ENCODE data around the gene C17orf67.

C17orf67 gene

GRCh38 chr17:56810891-56811775, 22.6 kb downstream of the C17orf67 start:
- no peaks in the 10 kb centered on the region for H3K36me3 ChIP-seq (ENCODE audit: insufficient read depth, low read length)
- peaks cover 20% of the 10 kb centered on the region for H3K27me3 ChIP-seq (ENCODE audit: insufficient read depth, low read length)
- H3K4me1 ChIP-seq (ENCODE audit: insufficient read depth, low read length): peaks cover 4% of the 10 kb centered on the region
- no peak overlapping the region for H3K4me3 ChIP-seq (ENCODE audit: low read length)
- no peak overlapping the region for H2AFZ ChIP-seq (ENCODE audit: low read depth, low read length)
- H3K9me3 ChIP-seq (ENCODE audit: low read length): no peaks in the 10 kb centered on the region

- peaks cover 15% of the 10 kb centered on the region for H3K27me3 ChIP-seq (ENCODE audit: insufficient read depth, low read length)
- peaks cover 4% of the 10 kb centered on the region for H3K4me1 ChIP-seq (ENCODE audit: insufficient read depth, low read length)
Observed at GRCh38 chr17:56810343-56810742, 23.4 kb downstream of the C17orf67 start.

GRCh38 chr17:56809820-56810179, 23.9 kb downstream of the C17orf67 start:
- Histone ChIP-seq H2AFZ (ENCODE audit: low read depth, low read length) (no peak overlapping the region), H3K9me3 (ENCODE audit: low read length) (no peaks in the 10 kb centered on the region), H3K36me3 (ENCODE audit: insufficient read depth, low read length) (no peaks in the 10 kb centered on the region), H3K27me3 (ENCODE audit: insufficient read depth, low read length) (peaks cover 15% of the 10 kb centered on the region), H3K4me3 (ENCODE audit: low read length) (no peak overlapping the region), H3K4me1 (ENCODE audit: insufficient read depth, low read length) (peaks cover 4% of the 10 kb centered on the region)

More at GRCh38 chr17:56810343-56810742, 23.4 kb downstream of the C17orf67 start:
- H3K9me3 ChIP-seq (ENCODE audit: low read length): no peaks in the 10 kb centered on the region
- no peak overlapping the region for H3K4me3 ChIP-seq (ENCODE audit: low read length)
- no peaks in the 10 kb centered on the region for H3K36me3 ChIP-seq (ENCODE audit: insufficient read depth, low read length)
- no peak overlapping the region for H2AFZ ChIP-seq (ENCODE audit: low read depth, low read length)

GRCh38 chr17:56809106-56809819, 24.5 kb downstream of the C17orf67 start:
- H3K4me3 ChIP-seq (ENCODE audit: low read length): no peak overlapping the region
- peaks cover 4% of the 10 kb centered on the region for H3K4me1 ChIP-seq (ENCODE audit: insufficient read depth, low read length)
- H3K36me3 ChIP-seq (ENCODE audit: insufficient read depth, low read length): no peaks in the 10 kb centered on the region
- no peaks in the 10 kb centered on the region for H3K9me3 ChIP-seq (ENCODE audit: low read length)
- no peak overlapping the region for H2AFZ ChIP-seq (ENCODE audit: low read depth, low read length)
- H3K27me3 ChIP-seq (ENCODE audit: insufficient read depth, low read length): peaks cover 11% of the 10 kb centered on the region

- Histone ChIP-seq H2AFZ (ENCODE audit: low read depth, low read length) (no peak overlapping the region), H3K36me3 (ENCODE audit: insufficient read depth, low read length) (no peaks in the 10 kb centered on the region), H3K4me1 (ENCODE audit: insufficient read depth, low read length) (peaks cover 4% of the 10 kb centered on the region), H3K4me3 (ENCODE audit: low read length) (no peak overlapping the region), H3K9me3 (ENCODE audit: low read length) (no peaks in the 10 kb centered on the region), H3K27me3 (ENCODE audit: insufficient read depth, low read length) (peaks cover 7% of the 10 kb centered on the region)
Observed at GRCh38 chr17:56808503-56808902, 25.2 kb downstream of the C17orf67 start.

GRCh38 chr17:56807723-56808122, 26.0 kb downstream of the C17orf67 start:
- Histone ChIP-seq H3K4me3 (ENCODE audit: low read length) (no peak overlapping the region), H3K4me1 (ENCODE audit: insufficient read depth, low read length) (peaks cover 4% of the 10 kb centered on the region), H2AFZ (ENCODE audit: low read depth, low read length) (no peak overlapping the region), H3K9me3 (ENCODE audit: low read length) (no peaks in the 10 kb centered on the region), H3K27me3 (ENCODE audit: insufficient read depth, low read length) (peaks cover 2% of the 10 kb centered on the region), H3K36me3 (ENCODE audit: insufficient read depth, low read length) (no peaks in the 10 kb centered on the region)

- Histone ChIP-seq H3K27me3 (ENCODE audit: insufficient read depth, low read length) (no peaks in the 10 kb centered on the region), H2AFZ (ENCODE audit: low read depth, low read length) (no peak overlapping the region), H3K36me3 (ENCODE audit: insufficient read depth, low read length) (no peaks in the 10 kb centered on the region), H3K4me1 (ENCODE audit: insufficient read depth, low read length) (peaks cover 4% of the 10 kb centered on the region), H3K9me3 (ENCODE audit: low read length) (no peaks in the 10 kb centered on the region), H3K4me3 (ENCODE audit: low read length) (no peak overlapping the region)
Observed at GRCh38 chr17:56806949-56807348, 26.8 kb downstream of the C17orf67 start.

- Histone ChIP-seq H3K36me3 (ENCODE audit: insufficient read depth, low read length) (no peaks in the 10 kb centered on the region), H3K4me1 (ENCODE audit: insufficient read depth, low read length) (peaks cover 4% of the 10 kb centered on the region), H3K27me3 (ENCODE audit: insufficient read depth, low read length) (no peaks in the 10 kb centered on the region), H2AFZ (ENCODE audit: low read depth, low read length) (no peak overlapping the region), H3K9me3 (ENCODE audit: low read length) (no peaks in the 10 kb centered on the region), H3K4me3 (ENCODE audit: low read length) (no peak overlapping the region)
Observed at GRCh38 chr17:56804454-56804853, 29.3 kb downstream of the C17orf67 start.

- H3K4me1 ChIP-seq (ENCODE audit: insufficient read depth, low read length): peaks cover 4% of the 10 kb centered on the region
- no peak overlapping the region for H2AFZ ChIP-seq (ENCODE audit: low read depth, low read length)
- H3K27me3 ChIP-seq (ENCODE audit: insufficient read depth, low read length): no peaks in the 10 kb centered on the region
- no peak overlapping the region for H3K4me3 ChIP-seq (ENCODE audit: low read length)
- H3K36me3 ChIP-seq (ENCODE audit: insufficient read depth, low read length): no peaks in the 10 kb centered on the region
- H3K9me3 ChIP-seq (ENCODE audit: low read length): no peaks in the 10 kb centered on the region
Observed at GRCh38 chr17:56803071-56803470, 30.6 kb downstream of the C17orf67 start.

GRCh38 chr17:56801459-56802178, 32.1 kb downstream of the C17orf67 start:
- H3K9me3 ChIP-seq (ENCODE audit: low read length): no peaks in the 10 kb centered on the region
- H3K4me1 ChIP-seq (ENCODE audit: insufficient read depth, low read length): no peaks in the 10 kb centered on the region
- H3K36me3 ChIP-seq (ENCODE audit: insufficient read depth, low read length): no peaks in the 10 kb centered on the region
- H3K27me3 ChIP-seq (ENCODE audit: insufficient read depth, low read length): no peaks in the 10 kb centered on the region
- H3K4me3 ChIP-seq (ENCODE audit: low read length): no peak overlapping the region
- H2AFZ ChIP-seq (ENCODE audit: low read depth, low read length): no peak overlapping the region

GRCh38 chr17:56798916-56799315, 34.8 kb downstream of the C17orf67 start:
- Histone ChIP-seq H3K27me3 (ENCODE audit: insufficient read depth, low read length) (no peaks in the 10 kb centered on the region), H2AFZ (ENCODE audit: low read depth, low read length) (no peak overlapping the region), H3K4me3 (ENCODE audit: low read length) (no peak overlapping the region), H3K4me1 (ENCODE audit: insufficient read depth, low read length) (no peaks in the 10 kb centered on the region), H3K9me3 (ENCODE audit: low read length) (no peaks in the 10 kb centered on the region), H3K36me3 (ENCODE audit: insufficient read depth, low read length) (no peaks in the 10 kb centered on the region)

- Histone ChIP-seq H3K4me1 (ENCODE audit: insufficient read depth, low read length) (no peaks in the 10 kb centered on the region), H3K27me3 (ENCODE audit: insufficient read depth, low read length) (no peaks in the 10 kb centered on the region), H3K4me3 (ENCODE audit: low read length) (no peak overlapping the region), H2AFZ (ENCODE audit: low read depth, low read length) (no peak overlapping the region), H3K9me3 (ENCODE audit: low read length) (no peaks in the 10 kb centered on the region), H3K36me3 (ENCODE audit: insufficient read depth, low read length) (no peaks in the 10 kb centered on the region)
Observed at GRCh38 chr17:56796536-56796935, 37.2 kb downstream of the C17orf67 start.
